HG03159 (cell line): ENCODE results near the gene CDK17.
A peak's percentile ranks its signal among the peaks of the same experiment; 100 is the strongest.
"Not testable (repeated sequence)": the region's sequence is repeated elsewhere in the genome, so short reads cannot be mapped to it uniquely, and the experiment has no call there.

Experiments used
- ATAC-seq: cut with Tn5 transposase; IDR thresholded peaks from one replicate; pipeline ENCODE4 v1.9.1; 2021; ENCODE audit warnings: mild to moderate bottlenecking, moderate library complexity; ENCODE audit not compliant: unreplicated experiment

Gene CDK17

DNA sequence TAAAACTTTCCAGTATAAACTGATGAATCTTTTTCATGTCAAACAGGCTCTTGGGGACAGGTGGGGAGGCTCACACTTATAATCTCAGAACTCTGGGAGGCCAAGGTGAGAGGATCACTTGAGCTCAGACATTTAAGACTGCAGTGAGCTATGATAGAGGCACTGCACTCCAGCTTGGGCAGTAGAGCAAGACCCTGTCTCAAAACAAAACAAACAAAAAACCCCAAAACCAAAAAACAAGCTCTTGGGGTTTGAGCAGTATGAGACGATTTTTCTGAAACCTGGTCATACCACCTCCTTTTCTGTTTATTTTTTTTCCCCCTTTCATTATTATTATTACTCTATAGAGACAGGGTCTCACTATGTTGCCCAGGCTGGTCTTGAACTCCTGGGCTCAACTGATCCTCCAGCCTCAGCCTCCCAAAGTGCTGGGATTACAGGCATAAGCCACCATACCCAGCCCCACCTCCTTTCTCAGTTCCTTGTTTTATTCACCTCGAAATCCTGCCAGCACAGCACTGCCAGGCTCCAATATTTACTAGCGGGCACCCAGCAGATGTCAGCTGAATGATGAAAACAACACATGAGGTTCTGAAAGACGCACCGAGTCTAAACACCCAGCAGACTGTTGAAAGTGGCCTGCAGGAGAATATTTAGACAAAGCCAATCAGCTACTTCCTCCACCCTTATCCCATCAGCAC, 19.5 kb upstream of the CDK17 start:
- ATAC-seq, result peak; percentile 52

DNA sequence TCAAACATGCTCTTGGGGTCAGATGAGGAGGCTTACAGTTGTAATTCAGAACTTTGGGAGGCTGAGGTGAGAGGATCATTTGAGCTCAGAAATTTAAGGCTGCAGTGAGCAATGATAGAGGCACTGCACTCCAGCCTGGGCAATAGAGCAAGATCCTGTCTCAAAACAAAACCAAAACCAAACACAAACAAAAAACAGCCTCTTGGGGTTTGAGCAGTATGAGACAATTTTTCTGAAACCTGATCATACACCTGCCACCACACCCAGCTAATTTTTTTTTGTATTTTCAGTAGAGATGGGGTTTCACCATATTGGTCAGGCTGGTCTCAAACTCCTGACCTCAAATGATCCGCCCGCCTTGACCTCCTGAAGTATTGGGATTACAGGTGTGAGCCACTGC, 17.4 kb upstream of the CDK17 start:
- peak; percentile 48 for ATAC-seq

DNA sequence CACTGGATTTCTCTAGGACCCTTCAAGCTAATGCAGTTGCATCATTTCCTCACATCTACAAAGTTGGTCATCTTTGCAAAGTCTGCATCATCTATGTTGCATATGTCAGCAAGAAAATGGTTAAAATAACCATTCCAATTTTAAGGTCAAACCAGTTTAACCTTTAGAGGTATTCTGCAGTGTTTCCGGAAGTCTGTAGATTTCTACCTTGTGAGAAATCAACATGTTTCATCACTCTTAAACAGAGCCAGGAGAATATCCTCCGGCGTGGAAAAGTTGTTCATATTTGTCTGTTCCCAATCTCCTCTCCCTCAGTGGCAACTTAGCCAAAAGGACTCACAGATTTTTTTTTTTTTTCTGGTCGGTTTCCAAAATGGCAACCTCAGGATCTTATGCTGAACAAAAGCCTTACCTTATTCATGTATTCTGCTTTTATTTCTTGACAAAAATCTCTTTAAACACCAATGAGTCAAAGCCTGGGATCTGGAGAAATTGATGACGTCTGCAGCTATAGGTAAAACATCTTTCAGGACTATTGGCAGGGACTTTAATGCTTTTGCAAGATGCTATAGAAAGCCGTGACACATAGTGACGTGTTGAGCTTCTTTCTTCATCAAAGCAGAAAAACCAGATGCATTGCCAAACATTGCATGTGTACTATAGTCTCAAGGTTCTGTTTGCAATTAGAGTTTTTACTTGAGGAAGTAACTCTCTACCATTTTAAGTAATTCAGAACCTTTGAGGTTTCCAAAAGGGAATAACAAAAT, 16.0 kb upstream of the CDK17 start:
- no peak for ATAC-seq

DNA sequence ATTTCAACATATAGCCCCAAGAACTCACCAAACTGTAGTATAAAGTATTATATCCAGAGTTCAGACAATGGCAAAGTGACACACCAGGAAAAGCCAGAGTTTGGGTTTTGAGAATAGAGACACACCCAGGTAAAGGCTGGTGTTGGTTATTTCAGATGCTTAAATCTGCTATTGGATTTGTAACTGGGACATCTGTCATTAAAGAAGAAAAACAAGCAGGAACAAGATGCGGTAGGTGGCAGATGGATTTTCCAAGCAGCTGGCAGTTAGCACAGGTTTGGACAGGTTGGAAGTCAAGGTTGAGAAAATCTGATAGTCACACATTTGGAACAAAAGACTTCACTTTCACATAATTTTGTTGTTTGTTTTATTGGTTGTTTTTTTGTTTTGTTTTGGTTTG, 14.4 kb upstream of the CDK17 start:
- no peak for ATAC-seq

DNA sequence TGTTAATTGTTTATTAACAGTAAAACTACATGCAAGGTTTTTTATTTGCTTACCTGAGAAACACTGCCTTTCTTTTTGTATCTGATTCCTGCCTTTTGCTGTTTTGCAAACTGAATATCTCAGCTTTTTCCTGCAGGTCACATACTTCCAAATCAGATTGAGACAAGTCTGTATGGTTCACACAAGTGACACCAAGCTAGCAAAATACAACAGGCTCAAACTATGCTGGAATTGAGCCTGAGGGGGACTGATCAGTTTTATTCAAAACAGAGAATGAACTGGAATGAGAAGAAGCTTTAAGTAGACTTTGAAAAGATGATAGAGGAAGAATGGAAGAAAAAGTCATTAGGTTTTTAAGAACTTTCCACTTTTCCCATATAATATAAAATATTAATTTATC, 12.2 kb upstream of the CDK17 start:
- no peak for ATAC-seq

DNA sequence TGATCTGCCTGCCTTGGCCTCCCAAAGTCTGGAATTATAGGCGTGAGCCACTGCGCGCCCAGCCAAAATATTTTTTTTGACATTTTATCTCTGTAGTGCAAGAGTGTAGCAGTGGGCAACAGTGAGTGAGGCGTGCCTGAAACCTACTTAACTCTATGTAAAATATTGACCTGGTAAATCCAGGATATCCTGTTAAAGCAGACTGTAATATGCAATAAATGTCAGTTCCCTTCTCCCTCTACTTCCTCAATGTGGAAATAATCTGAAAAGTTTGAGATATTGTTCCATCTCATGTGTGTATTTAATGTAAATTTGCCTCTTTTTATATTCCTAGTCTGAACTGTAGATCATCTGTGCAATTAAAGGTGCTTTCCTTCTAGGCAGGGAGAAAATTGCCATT, 9.5 kb upstream of the CDK17 start:
- ATAC-seq, result no peak

DNA sequence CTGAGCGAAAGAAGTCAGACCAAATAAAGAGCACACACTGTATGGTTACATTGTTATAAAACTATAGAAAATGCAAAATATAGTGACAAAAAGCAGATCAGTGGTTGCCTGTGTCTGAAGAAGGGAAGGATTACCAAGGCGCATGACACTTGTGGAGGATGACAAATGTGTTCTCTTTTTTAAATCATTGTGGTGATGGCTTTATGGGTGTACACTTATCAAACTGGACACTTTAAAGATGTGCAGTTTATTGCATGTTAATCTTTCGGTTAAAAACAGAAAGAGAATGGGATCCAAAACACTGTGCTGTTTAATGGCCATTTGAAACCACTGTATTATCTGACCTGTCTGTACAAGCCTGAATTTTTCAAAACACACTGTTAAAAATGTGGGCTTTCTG, 8.8 kb upstream of the CDK17 start:
- ATAC-seq, result no peak

DNA sequence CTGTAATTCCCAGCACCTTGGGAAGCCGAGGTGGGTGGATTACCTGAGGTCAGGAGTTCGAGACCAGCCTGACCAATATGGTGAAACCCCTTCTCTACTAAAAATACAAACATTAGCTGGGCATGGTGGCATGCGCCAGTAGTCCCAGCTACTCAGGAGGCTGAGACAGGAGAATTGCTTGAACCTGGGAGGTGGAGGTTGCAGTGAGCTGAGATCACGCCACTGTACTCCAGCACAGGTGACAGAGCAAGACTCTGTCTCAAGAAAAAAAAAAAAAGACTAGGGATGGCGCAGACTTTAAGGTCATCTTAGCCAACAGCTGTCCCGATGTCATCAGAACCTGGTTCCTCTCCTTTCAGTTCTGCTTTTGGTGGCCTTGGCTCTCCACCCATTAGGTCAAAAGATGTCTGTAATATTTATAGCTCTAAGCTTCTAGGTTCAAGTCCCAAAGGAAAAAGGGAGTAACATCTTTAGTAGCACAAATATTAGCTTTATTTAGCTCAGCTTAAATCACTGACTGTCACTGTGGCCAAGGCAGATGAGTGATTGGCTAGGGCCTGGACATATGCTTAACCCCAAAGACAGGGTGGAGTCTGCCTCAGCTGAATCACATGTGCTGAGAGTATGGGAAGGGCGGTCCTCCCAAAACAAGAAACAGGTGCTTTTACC, 7.3 kb upstream of the CDK17 start:
- peak; percentile 95 for ATAC-seq

DNA sequence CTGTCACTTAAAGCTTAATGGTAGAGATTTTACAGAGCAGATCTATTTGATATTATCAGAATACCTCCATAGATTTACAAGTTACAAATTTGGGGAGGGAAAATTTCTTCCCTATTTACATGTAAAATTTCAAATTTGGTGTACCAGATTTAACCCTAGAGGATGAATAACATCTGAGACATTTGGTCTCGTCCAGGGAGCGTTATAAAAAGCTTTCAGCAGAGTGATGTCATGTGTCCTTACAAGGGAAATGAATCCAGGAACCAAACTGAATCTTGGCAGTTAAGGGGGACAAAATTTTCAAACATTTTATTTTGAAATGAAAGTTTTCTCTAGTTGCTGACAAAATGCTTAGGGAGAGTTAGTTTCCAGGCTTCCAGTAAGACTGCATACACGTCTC, 4.5 kb upstream of the CDK17 start:
- no peak for ATAC-seq

DNA sequence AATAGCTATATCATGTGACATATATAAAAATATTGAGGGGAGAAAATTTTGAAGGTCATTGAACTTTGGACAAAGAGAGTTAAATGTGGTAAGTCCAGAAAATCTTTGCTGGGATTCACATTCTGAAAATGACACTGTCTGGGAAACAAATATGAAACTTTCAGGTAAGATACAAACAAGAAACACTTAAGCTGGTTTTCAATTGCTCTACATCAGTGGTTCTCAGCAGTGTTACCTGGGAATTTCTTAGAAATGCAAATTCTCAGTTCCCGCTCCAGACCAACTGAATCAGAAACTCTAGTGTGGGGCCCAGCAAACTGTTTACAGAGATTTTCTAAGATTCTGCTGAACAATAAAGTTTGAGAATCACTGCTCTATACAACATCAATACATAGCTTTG, 3.6 kb upstream of the CDK17 start:
- no peak for ATAC-seq

DNA sequence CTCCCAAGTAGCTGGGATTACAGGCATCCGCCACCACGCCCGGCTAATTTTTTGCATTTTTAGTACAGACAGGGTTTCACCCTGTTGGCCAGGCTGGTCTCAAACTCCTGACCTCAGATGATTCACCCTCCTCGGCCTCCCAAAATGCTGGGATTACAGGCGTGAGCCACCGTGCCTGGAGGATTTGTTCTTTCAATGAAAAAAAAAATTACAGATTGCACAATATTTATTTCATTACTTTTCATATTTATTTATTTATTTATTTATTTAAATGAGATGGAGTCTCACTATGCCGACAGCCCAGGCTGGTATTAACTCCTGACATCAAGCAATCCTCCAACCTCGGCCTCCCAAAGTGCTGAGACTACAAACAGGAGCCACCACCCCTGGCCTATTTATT, 2.3 kb upstream of the CDK17 start:
- not testable (repeated sequence) for ATAC-seq

DNA sequence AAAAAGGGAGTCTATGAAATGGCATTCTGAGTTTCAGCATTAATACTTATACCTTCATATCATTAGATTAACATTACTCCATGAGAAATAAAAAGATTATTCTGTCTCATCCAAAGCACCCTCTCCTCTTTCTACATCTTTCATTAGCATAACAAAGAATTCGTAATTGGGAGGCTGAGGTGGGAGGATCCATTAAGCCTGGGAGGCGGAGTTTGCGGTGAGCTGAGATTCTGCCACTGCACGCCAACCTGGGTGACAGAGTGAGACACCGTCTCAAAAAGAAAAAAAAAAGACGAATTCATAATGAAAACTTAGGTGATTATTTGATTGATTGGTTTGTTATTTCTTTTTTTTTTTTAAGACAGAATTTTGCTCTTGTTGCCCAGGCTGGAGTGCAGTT, 1.8 kb upstream of the CDK17 start:
- ATAC-seq, result no peak

DNA sequence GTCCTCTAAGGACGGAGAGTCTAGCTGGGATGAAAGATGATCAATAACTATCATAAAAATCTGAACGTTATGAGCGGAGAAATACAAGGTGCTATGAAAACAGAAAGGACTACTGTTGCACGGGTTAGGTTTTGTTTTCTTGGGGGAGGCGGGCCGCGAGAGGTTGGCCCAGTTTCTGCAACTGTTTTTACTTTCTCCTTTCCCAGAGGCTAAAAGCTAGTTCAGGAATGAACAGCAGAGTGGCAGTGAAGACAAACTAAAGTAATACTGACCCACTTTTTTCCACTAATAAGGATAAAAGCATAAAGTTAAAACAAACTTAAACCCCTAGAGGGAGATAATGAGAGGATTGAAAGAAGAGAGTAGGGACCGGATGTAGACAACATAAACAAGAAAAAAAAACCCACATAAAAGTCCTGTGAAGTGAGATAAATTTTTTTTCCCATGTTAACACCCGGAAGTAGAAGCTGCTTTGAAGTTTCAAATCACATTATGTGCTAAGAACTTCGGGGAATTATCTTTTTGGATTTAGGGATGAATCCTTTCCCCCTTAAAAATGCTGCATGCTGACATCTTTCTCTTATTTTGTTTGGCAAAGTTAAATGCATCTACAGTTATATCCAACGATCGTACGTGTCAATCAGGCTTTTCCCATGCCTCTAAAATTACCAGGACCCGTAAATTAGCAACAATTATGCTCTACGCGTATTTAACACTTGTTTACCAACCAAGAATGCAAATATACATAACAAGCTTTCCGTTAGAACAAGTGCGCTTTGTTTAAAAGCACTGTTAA, 1.0 kb upstream of the CDK17 start:
- ATAC-seq, result peak; percentile 23

DNA sequence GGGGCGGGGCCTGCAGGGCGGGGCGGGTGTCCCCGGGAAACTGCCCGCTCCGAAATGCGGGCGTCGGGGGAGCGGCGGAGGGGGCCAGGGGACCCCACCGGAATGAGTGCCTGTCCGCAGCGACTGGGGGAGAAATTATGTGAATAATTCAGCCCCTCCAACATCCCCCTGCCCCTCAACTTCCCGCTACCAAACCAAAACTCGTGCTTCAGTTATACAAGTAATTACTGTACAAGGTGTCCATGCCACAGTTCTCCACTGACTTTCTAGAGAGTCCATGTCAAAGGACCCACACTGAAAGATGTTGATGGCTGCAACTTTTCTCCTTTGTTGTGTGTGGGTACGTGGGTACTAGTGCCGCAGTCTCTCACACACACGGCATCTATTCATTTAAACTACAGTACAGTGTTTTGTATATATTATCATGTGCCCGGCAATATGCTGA, 414 bp upstream of the CDK17 start:
- ATAC-seq, result peak; percentile 7

DNA sequence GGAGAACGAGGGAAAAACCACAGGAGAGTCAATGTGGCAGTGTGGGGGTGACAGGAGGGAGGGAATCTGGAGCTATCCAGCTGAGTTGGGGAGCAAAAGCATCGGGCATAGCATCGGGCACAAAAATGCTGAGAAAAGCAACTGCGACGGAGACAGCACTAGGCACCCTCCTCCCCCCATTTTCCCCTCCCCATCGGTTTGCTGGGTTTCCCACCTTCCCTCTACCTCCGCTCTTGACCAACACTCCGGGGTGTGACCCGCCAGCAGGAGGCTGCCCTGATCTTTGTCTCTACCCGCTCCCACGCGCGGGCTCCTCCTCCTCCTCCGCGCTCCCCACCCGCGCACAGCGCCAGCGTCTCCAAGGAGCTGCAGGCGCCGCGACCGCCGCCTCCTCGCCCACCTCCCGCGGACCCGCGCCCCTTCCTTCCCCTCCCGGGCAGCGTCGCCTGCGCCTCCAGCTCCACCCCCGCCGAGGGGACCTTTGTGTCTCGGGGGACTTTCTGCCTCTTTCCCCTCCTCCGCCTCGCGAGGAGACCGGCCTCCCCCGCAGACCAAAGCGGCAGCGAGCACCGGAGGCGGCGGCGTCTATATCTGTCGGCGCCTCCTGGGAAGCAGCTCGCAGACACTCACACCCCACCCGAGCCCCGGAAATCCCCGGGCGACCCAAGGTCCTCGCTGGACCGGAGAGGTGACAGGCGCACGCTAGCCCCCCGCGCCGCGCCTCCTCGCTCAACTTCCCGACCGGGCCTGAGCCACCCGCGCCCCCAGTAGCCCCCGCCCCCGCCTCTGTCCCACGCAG, 920 bp downstream of the CDK17 start:
- ATAC-seq, result peak; percentile 38

DNA sequence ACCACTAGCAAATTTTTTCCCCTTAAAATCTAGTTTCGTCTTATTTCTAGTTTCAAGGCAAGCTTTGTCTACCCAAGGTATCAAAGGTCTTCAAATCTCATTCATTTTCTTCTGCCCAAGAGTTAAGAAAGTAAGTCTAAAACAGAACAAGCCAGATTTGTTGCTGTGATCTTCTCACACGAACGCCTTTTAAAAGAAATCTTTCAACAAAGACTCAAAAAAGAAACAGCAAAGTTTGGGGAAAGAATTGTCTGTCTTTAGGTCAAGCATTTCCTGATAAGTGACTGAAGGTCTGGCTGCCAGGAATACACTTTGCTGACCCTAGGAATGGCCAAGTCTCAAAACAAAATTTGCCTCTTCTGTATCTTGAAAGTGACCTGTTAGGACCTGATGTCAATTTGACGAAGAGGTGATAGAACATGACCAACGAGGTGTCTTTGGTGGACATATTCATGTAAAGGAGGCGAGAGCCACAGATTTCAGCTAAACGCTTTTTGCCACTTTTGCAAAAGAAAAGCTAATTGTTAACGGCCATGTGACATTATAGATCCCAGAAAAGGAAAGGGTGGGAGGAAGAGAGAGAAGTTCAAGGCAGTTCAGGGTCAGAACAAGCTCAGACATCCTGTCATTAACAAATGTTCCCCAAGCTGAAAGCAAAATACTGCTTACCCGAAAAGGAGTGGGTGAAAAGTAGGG, 1.7 kb downstream of the CDK17 start:
- ATAC-seq, result no peak

DNA sequence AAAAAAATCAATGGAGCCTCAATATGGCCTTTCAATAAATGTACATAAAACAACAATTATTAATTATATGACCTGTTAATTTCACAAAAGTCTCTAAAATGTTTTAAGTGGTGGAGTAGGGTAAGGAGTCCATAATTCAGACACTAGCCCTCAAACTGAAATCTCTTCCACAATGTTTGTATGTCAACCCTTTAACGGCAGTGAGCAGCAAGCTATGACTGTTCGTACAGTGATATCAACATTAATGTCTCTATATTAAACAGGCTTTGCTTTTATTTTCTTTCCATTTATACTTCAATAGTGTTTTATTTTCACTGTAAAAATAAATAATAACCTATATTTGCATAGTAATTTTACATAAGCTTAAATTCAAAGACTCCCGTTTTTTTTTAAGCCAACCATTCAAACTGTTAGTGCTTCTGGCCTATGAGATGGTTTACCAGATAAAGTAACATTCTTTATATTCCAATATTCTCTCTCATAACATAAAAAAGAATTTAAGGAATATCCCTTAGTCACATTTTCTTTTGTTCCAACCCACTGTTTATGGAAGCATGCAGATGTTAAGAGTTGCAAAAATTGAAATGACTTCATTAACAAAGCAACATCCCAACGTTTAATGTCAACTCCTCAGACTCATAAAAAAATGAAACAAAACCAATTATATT, 2.3 kb downstream of the CDK17 start:
- ATAC-seq, result no peak

DNA sequence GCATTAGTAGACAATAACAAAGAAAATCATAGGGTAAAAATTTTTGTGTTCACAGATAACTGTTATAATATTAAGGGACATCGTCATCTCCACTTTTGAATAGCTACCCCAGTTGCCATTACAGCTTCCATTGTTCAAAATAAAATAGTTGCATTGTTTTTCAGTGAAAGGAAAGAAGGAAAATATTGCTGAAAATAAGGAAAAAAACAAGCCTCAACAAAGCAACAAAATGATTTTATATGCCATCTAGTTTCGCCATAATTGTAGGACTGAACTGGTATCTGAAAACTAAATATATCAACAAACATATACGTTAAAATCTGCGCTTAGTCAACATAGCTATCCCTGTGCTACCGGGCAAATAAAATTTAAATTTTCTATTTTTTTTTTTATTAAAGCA, 3.3 kb downstream of the CDK17 start:
- ATAC-seq, result no peak

DNA sequence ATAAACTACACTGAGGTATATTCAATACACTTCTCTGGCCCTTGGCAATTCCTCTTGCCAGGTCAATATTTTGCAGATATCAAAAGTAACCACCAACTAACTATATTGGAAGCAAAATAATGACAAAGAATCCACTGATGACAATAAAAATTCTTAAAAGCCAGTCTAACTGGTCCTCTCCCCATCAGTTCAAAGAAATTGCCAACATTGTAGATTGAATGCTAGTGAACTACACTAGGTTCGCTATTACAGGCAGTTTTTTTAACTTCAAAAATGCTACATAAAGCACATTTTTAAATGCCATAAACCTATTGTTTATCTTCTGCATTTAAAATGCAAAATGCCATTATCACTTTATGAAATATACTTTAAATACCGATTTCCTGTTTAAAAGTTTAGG, 4.0 kb downstream of the CDK17 start:
- ATAC-seq, result no peak
